MM.1S (cell line): ENCODE measurements around the gene KBTBD2.

Source experiments
- CTCF ChIP-seq: fragments of 300-600 bp; sonication (generic); IDR thresholded peaks from 2 replicates; pipeline ENCODE4 v1.5.1; 2016; ENCODE audit warnings: antibody characterized with exemption, low read length, mixed read lengths
- EZH2phosphoT487 ChIP-seq: fragments of 300-600 bp; sonication (generic); IDR thresholded peaks from 2 replicates; pipeline ENCODE4 v1.6.1; 2018; ENCODE audit warnings: antibody characterized with exemption, low read length

GRCh38 chr7:32894171-32894570, 2.6 kb upstream of the KBTBD2 start:
- TF ChIP-seq CTCF (no peak), EZH2phosphoT487 (no peak)
